Mucosa of rectum (tissue), 2 donors: ENCODE results near the gene ZNF688.
"Not testable (repeated sequence)": the region's sequence is repeated elsewhere in the genome, so short reads cannot be mapped to it uniquely, and the experiment has no call there.

Experiments used
- H3K27ac ChIP-seq, 2 donors: one replicate each; pipeline ENCODE4 v1.7.0; 2013; ENCODE audit warnings: inconsistent platforms in 2 of 2, low read depth in 2 of 2, low read length in 2 of 2
- H3K27me3 ChIP-seq, 2 donors: one replicate each; pipeline ENCODE4 v1.7.0; 2013; ENCODE audit warnings: low read length in 2 of 2; ENCODE audit not compliant: control insufficient read depth in 2 of 2, insufficient read depth in 2 of 2
- H3K36me3 ChIP-seq, 2 donors: one replicate each; pipeline ENCODE4 v1.7.0; 2013; ENCODE audit warnings: low read length in 2 of 2; ENCODE audit not compliant: control insufficient read depth in 2 of 2, insufficient read depth in 2 of 2
- H3K4me1 ChIP-seq, 2 donors: one replicate each; pipeline ENCODE4 v1.7.0; 2013; ENCODE audit warnings: low read length in 2 of 2, mild to moderate bottlenecking in 1 of 2; ENCODE audit not compliant: control insufficient read depth in 2 of 2, insufficient read depth in 2 of 2
- H3K4me3 ChIP-seq, 2 donors: one replicate each; pipeline ENCODE4 v1.7.0; 2013; ENCODE audit warnings: low read length in 2 of 2
- H3K9ac ChIP-seq, 2 donors: one replicate each; pipeline ENCODE4 v1.7.0; 2013; ENCODE audit warnings: low read length in 2 of 2, low read depth in 1 of 2, mild to moderate bottlenecking in 1 of 2
- H3K9me3 ChIP-seq, 2 donors: one replicate each; pipeline ENCODE4 v1.7.0; 2013; ENCODE audit warnings: low read length in 2 of 2; ENCODE audit not compliant: control insufficient read depth in 2 of 2
- donor health status: healthy.
- donor health status: Normal muscosa, but diverticular disease.

ZNF688 gene

GRCh38 chr16:30604316-30604947, 32.9 kb upstream of the ZNF688 start:
- peaks cover 6% of the 10 kb centered on the region in 2 donors for H3K4me1 ChIP-seq

DNA sequence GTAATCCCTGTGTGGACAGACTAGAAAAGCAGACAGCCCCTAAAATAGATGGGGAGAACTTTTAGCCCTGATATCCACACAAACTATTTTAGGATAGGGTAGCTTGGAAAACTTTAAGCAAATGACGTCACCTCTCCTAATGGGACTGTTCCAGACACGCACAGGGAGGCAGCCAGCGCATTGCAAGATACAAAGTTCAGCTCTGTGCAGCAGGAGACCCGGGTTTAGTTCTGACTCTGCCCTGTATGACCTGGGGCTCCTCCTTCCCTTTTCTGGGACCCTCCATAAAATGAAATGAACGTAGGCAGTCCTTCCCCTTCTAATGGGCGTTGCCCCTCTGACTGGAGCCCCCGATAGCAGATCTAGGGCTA, 32.4 kb upstream of the ZNF688 start:
- Histone ChIP-seq H3K36me3 (peaks cover 21 to 26% of the 10 kb centered on the region in 2 donors), H3K27me3 (no peaks in the 10 kb centered on the region), H3K9me3 (no peaks in the 10 kb centered on the region), H3K9ac (no peak overlapping the region), H3K4me1 (peaks cover under 1 to 1% of the 10 kb centered on the region in 2 donors), H3K4me3 (no peak overlapping the region), H3K27ac (no peak overlapping the region)

More at GRCh38 chr16:30604316-30604947, 32.9 kb upstream of the ZNF688 start:
- Histone ChIP-seq H3K4me3 (no peak overlapping the region), H3K27ac (no peak overlapping the region), H3K36me3 (peaks cover 21 to 26% of the 10 kb centered on the region in 2 donors), H3K9me3 (no peaks in the 10 kb centered on the region), H3K27me3 (no peaks in the 10 kb centered on the region), H3K9ac (no peak overlapping the region)

- Histone ChIP-seq H3K27ac (no peak overlapping the region), H3K27me3 (no peaks in the 10 kb centered on the region), H3K9me3 (no peaks in the 10 kb centered on the region), H3K36me3 (peaks cover 21 to 22% of the 10 kb centered on the region in 2 donors), H3K4me3 (no peak overlapping the region), H3K9ac (no peak overlapping the region), H3K4me1 (no peaks in the 10 kb centered on the region)
Measured at GRCh38 chr16:30602616-30603277, 31.2 kb upstream of the ZNF688 start.

DNA sequence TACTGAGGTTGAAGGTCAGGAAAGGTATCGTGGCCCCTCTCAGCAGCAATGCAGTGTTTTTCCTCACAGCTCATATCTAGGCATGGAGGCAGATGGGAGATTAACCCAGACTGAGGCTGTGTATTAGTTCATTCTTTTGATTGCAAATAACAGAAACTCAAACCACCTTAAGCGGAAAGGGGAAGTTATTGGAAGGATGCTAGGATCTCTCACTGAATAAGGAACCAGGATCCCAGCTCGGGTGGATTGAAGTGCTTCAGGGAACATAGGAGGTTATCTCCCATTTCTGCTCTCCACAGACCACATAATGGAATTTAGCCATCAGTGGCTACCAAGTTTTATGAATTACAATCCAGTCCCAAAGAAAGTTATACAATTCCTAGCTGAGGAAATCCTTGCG, 30.5 kb upstream of the ZNF688 start:
- no peak overlapping the region for H3K9ac ChIP-seq
- no peak overlapping the region for H3K27ac ChIP-seq
- H3K36me3 ChIP-seq = peaks cover 21% of the 10 kb centered on the region in 2 donors
- no peaks in the 10 kb centered on the region for H3K4me1 ChIP-seq
- H3K27me3 ChIP-seq = no peaks in the 10 kb centered on the region
- H3K9me3 ChIP-seq = no peaks in the 10 kb centered on the region
- H3K4me3 ChIP-seq = no peak overlapping the region

- H3K9ac ChIP-seq = no peak overlapping the region
- H3K36me3 ChIP-seq = peaks cover 19 to 21% of the 10 kb centered on the region in 2 donors
- H3K4me3 ChIP-seq = no peak overlapping the region
- no peaks in the 10 kb centered on the region for H3K4me1 ChIP-seq
- no peak overlapping the region for H3K27ac ChIP-seq
- H3K9me3 ChIP-seq = no peaks in the 10 kb centered on the region
- H3K27me3 ChIP-seq = no peaks in the 10 kb centered on the region
Measured at GRCh38 chr16:30600929-30601328, 29.4 kb upstream of the ZNF688 start.

GRCh38 chr16:30600215-30600614, 28.7 kb upstream of the ZNF688 start:
- no peaks in the 10 kb centered on the region for H3K27me3 ChIP-seq
- H3K9ac ChIP-seq = no peak overlapping the region
- no peaks in the 10 kb centered on the region for H3K4me1 ChIP-seq
- no peak overlapping the region for H3K27ac ChIP-seq
- H3K9me3 ChIP-seq = no peaks in the 10 kb centered on the region
- H3K4me3 ChIP-seq = no peak overlapping the region
- peaks cover 19 to 21% of the 10 kb centered on the region in 2 donors for H3K36me3 ChIP-seq

GRCh38 chr16:30592871-30593270, 21.4 kb upstream of the ZNF688 start:
- Histone ChIP-seq H3K27ac (no peak overlapping the region), H3K9me3 (no peaks in the 10 kb centered on the region), H3K4me1 (peaks cover 0 to 2% of the 10 kb centered on the region in 2 donors), H3K9ac (no peak overlapping the region), H3K27me3 (no peaks in the 10 kb centered on the region), H3K36me3 (no peaks in the 10 kb centered on the region), H3K4me3 (no peak overlapping the region)

DNA sequence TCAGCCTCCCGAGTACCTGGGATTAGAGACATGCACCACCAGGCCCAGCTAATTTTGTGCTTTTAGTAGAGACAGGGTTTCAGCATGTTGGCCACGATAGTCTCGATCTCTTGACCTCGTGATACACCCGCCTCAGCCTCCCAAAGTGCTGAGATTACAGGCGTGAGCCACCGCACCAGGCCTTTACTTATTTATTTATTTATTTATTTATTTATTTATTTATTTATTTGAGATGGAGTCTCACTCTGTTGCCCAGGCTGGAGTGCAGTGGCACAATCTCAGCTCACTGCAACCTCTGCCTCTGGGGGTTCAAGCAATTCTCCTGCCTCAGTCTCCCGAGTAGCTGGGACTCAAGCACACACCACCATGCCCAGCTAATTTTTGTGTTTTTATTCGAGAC, 19.4 kb upstream of the ZNF688 start:
- not testable (repeated sequence) for H3K9ac ChIP-seq, H3K27ac ChIP-seq, H3K4me3 ChIP-seq, H3K36me3 ChIP-seq, H3K27me3 ChIP-seq, H3K9me3 ChIP-seq, H3K4me1 ChIP-seq

GRCh38 chr16:30589582-30589981, 18.1 kb upstream of the ZNF688 start:
- H3K9ac ChIP-seq, H3K27me3 ChIP-seq, H3K4me3 ChIP-seq, H3K9me3 ChIP-seq, H3K36me3 ChIP-seq, H3K4me1 ChIP-seq, H3K27ac ChIP-seq: not testable (repeated sequence)

DNA sequence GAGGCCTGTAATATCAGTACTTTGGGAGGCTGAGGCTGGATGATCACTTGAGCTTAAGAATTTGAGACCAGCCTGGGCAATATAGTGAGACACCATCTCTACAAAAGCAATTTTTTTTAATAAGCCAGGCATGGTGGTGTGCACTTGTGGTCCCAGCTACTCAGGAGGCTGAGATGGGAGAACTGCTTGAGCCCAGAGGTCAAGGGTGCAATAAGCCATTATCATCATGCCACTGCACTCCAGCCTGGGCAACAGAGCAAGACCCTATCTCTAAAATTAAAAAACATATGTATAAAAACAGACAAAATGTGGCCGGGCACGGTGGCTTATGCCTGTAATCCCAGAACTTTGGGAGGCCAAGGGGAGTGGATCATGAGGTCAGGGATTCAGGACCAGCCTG, 17.1 kb upstream of the ZNF688 start:
- H3K36me3 ChIP-seq = no peaks in the 10 kb centered on the region
- H3K9me3 ChIP-seq = no peaks in the 10 kb centered on the region
- H3K4me3 ChIP-seq = no peak overlapping the region
- H3K27ac ChIP-seq = no peak overlapping the region
- no peaks in the 10 kb centered on the region for H3K27me3 ChIP-seq
- H3K4me1 ChIP-seq = peaks cover 6 to 7% of the 10 kb centered on the region in 2 donors
- no peak overlapping the region for H3K9ac ChIP-seq
